Putamen (tissue), 1 donor: Measurements from ENCODE around the gene TIGD3.

Experiments
- DNase-seq: peaks from one replicate; pipeline ENCODE4 v3.0.0-alpha.2; 2016; ENCODE audit warnings: low spot score

Gene TIGD3

DNA sequence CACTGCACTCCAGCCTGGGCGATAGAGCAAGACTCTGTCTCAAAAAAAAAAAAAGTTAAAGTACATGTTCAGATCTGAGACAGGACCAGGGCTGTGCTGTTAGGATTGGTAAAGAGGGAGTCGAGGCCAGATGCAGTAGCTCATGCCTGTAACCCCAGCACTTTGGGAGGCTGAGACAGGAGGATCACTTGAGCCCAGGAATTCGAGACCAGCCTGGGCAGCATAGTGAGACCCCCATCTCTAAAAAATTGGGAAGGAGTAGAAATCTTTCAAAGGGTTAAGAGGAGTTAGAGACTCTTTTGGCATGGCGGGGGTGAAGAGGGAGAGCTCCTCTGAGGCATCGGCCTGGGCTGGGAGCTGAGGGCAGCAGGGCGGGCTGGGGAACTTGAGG, 16.1 kb downstream of the TIGD3 start:
- no peak for DNase-seq

DNA sequence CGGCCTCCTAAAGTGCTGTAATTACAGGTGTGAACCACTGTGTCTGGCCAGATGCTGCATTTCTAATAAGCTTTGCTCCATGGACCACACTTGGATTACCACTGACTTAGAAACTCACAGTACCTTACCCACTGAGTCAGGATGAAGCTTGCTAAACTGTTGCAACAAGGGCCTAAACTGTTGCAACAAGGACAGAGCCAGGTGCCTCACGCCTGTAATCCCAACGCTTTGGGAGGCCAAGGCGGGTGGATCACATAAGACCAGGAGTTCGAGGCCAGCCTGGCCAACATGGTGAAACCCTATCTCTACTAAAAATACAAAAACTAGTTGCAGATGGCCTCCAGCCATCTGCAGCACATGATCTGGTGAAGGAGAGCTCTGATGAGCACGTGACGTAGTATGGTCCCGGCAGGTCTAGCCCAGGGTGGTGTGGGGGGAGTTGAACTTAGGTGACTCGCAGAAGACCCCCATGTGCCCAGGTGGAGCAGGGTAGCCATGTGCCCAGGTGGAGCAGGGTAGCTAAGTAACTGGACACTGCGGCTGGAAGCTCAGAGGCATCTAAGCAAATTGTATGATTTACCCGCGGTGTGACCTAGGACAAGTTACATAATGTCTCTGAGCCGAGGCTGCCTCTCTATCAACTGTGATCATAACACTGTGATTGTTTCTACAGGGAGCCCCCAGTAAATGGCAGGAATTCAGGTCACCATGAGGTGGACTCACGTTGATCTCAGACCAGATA, 19.5 kb downstream of the TIGD3 start:
- no peak for DNase-seq

DNA sequence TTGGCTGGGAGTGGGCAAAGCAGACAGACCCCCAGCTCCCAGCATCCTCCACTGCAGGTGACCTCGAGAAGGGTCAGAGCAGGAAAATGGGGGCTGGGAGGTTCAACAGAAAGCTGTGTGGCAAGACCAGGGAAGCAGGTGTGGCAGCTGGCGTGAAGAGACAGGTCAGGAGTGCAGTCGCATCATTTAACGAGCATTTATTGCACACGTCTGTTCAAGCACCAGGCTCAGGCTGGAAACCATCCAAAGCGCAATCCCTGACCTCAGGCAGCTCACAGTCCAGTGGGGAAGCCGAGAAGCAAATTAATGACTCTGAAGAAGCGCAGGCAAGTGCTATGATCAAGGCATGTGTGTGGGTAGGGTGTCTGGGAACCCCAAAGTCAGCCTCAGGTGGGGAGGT, 20.5 kb downstream of the TIGD3 start:
- no peak for DNase-seq

DNA sequence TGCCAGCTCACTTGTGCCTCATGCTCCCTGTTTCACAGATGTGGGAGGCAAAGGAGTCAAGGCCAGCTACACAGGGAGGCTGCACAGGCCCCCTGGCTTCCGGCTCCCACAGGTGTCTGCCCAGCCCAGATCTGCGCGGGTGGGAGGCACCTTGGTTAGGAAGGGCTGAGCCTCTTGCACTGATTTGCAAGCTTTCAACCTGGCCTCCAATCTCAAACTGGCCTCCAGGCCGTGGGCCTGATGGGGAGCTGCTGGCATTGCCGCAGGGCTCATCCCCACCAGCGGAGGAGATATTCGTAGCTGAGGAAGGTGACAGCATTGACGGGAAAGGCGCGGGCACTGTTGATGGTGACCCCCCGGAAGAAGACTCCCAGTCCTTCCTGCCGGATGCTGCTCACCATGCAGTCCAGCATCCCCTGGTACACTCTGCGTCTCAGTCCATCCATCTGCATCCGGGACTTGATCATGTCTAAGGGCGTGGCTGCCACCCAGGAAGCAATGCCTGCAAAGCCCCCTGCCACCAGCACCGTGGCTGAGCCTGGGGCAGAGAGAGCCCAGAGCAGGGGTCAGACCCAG, 21.7 kb downstream of the TIGD3 start:
- DNase-seq, result no peak

DNA sequence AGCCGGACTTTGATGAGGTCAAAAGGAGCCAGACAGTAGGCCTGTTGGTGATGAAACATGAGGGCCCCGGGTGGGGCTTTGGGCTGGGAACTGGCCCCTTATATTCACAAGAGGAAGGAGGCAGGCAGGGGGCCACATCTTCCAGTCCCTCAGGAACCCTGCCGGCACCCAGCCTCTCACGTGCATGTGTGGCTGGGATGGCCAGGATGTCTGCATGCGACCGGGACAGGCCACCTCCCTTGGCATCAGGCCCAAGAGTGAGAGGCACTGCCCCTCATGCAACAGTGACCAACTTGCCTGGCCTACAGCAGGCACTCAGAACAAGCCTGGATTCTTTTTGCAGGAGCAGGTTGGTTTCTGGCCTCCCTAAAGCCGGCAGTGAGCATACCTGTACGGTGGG, 22.5 kb downstream of the TIGD3 start:
- DNase-seq, result no peak

DNA sequence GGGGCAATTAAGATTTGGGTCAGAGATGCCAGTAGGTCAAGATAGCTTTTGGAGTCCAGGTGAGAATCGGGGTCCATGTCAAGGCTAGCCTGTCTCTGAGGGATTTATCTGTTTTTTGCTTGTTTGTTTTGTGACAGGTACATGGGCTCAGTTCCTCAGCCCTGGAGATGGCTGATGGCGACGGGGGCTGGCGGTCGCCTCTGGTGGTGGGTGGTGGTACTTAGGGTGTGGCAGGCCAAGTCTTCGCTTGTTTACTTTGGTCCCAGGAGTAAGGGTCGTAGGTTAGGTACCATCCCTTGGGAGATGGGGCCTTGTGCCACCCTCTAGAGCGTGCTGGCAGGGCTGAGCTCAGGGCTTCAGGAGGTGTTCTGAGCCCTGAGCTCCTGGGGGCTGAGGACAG, 23.2 kb downstream of the TIGD3 start:
- no peak for DNase-seq

DNA sequence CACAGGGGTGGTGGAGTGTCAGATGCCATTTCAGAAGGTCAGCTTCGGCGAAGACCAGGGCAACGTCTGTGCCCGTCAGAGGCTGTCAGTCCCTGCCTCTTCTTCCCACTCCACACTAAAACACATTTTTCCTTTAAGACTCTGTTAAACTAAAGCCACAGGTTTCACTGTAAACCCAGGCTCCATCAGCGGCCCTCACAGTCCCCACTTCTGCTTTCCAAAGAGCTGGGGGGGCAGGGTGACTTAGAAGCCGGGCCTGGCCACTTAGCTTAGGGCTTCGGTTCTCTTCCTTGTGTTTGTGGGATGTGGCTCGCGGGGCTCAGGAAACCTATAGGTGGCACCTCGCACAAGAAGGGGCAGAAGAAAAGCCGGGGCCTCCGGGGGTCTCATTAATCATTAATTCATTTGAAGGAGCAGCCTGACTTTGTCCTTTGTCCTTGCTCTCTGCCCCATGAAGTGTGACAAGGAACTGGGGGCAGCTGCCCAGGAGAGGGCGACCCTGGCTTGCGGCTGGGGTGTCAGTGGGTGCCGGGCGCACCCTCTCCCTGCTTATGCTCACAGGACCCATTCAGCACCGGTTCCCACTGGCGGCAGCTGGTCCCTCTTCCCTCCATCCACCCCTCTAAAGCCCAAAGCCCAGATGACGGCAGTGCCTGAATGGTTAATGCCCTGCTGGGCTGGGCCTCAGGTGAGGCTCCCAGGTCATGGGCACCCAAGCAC, 23.8 kb downstream of the TIGD3 start:
- no peak for DNase-seq

DNA sequence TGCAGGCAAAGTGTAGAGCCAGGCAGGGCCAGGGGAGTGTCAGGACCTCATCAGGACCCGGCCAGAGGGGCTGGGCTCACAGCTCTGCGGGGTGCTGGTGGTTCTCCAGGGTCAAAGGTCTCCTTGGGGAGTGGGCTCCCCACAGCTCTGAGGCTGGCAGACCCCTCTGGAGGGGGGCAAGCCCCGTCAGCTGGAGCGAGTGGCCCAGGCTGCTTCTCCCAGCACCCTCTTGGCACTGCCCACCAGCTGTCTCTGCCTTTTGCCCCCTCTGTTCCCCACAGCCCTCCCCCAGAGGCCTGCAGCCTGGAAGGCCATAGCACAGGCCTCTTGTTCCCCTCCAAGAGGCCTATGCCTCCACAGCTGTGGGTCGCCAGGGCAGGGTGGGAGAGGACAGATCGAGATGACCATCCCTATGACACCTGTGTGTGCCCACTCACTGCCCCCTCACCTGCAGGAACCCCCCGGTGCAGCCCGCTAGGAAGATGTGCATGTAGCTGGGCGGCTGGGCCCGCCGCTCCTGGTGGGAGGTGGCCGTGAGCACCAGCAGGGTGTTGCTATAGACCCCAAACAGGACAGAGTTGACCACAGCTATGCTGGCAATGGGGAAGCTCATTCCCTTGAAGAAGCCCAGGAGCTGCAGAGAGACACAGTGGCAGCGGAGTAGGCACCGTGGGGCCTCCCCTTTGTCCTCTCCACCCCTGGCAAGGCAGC, 24.5 kb downstream of the TIGD3 start:
- DNase-seq, result no peak

DNA sequence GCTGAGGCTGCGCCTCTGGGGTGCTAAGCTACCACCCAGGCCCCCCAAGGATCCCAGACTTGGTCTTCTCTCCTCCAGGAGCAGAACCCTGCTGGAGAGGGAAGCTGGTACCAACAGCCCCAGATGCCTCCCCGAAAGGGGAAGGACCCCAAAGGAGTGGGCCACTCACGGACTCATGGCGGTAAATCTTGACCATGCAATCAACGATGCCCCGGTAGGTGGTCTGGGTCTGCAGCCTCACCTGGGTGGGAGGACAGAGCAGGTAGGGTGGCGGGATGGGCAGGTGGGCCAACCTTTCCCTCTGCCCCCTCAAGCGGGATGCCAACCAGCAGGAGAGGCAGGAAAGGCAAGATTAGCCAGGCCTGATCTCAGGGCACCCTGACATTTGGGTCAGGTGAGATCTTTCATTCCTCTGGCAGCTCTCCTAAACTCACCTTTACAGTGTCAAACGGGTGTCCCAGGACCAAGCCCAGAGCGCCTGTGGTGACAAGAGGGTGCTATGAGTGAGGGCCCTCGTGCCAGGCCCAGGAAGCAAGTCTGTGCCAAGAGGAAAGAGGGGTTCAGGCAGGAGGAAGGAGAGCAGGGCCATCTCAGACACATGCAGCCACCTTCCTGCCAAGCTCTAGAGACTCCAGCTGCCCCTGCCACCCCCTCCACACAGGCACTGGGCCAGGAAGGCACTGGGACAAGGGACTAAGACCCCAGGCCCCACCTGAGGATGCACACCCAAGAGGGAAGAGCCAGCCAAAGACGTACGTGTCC, 25.3 kb downstream of the TIGD3 start:
- DNase-seq, result no peak

DNA sequence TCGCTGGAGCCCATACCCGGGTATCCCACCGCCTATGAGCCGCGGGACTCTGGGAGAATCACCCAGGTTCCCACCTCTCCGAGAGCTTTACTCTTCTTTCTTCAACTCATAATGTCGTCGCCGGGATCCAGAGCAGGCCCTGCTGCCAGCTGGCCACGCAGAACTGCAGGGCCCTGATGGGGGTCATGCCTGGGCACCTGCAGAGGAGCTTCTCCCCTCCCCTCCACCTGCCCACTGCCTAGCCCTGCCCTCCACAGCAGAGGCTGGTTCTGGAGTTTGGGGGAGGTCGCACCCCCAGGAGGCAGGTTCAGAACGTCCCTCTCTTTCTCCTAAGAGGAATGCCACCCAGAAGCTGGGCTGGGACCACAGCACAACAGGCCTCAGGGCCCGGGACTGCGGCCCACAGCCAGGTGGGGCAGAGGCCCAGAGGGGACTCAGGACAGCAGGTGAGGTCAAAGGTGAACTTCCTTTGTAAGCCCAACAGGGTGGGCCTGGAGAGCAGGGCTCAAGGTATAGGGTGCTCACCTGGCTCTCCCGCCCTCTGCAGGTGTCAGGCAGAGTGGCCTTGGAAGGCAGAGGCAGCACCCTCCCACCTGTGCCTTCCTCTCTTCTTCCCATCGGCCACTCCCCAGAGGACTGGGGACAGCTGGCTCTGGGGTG, 26.0 kb downstream of the TIGD3 start:
- DNase-seq, result no peak

DNA sequence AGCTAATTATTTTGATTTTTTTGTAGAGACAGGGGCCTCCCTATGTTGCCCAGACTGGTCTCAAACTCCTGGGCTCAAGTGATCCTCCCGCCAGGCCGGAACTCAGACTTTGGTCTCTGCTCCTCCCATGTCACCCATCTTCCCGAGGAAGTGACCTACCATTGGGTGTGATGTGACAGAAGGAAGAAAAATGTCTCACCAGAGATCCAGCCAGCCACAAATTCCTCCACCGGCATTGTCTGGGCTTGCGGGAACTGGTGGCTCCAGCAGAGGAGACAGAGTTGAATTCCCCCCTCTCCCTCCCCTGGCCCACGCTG, 27.1 kb downstream of the TIGD3 start:
- no peak for DNase-seq

DNA sequence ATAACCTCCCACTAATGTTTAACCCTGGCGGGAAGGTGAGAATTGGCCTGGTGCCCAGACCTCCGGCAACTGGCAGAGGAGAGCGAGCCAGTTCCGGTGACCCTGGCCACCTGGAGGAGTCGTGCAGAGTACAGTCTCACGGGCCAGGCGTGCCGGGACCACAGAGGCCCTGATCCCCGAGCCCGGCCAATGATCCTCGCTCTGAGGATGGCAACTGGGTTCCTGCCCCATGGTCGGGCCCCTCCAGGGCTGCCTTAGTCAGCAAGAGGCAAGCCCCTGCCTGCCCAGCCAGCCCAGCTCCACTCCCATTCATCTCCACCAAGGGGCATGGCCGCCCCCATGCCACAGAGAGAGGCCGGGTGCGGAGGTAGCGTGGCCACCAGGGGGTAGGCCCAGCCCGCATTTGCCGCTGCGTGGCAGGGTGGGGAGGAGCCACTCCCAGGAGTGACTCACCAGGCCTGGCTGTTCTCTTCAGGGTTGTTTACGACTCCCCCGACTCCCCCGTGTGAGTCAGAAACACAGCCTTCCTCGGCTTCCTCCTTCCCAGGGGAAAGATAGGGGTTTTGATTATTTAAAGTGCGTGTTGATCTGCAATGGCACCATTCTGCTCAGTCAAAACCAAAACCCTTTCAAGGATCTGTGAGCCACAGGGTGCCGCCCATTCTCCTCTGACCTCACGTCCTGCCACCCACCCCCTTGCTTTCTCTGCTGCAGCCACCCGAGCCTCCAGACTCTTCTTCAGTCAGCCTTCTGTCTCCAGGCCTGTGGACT, 27.7 kb downstream of the TIGD3 start, which contains the start of gene SLC25A45:
Gene SLC25A45 (minus strand): TSS at position 614 of the 771 bp plus-strand sequence. CDS start 695 bp downstream, outside the sequence.
- DNase-seq, result peak; percentile 92

DNA sequence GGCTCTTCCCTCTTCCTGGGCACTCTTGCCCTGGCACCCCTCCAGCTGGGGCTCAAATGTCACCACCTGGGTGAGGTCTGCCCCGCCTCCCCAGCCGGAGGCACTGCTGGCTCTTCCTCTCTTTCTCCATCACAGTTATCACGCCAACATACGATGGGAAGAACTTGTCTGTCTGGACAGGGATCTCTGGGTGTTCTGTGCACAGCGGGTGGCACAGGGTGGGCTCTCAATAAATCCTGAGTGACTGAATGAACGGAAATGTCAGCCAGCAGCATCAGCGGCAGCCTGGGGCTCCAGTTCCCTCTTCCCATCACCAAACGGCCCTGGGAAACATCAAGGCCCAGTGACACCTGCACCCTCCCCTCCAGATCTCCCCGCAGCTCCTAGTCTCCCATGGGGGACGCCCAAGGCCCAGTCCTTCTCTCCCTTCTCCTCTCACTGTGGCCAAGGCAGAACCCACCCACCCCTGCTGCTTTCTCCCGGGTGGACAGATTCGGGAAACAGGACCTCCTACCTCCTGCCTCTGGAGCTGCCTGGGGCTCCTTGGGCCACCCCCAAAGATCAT, 28.3 kb downstream of the TIGD3 start:
- no peak for DNase-seq

DNA sequence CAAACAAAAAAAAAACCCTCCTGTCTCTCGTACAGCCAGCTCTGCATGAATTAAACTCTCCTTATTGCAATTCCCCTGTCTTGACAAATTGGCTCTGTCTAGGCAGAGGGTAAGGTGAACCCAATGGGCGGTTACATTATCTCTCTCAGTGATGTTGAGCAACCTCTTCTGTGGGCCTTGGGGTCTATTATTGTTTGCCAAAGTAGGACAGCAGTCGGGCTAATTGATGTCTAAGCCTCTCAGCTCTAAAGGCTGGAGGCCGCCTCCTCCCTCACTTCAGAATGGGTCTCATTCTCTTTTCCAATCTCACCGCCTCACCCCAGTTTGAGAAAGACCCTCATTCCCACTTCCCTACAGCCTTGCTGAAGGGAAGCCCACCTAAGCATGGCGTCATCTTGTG, 29.2 kb downstream of the TIGD3 start:
- no peak for DNase-seq

DNA sequence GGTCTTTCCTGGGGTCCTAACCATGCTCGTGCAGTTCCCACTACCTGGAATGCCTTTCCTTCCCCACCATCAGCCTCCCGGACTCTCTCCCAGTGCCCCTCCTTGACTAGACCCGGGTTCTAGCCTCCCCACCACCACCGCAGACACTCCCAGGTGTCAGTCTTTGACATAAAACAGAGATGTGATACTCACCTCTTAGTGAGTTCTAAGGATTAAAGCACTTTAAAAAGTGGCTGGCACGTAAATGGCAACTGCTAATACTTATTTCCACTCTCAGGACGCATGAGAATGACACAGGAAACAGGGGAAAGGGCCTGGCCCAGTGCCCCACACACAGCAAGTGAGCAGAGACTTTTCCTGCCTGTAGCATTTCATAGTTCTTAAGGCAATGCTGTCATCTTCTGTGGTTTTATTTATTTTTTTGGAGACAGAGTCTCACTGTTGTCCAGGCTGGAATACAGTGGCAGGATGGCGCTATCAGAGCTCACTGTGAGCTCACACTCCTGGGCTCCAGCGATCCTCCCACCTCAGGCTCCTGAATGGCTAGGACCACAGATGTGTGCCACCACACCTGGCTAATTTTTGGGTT, 29.8 kb downstream of the TIGD3 start:
- no peak for DNase-seq

DNA sequence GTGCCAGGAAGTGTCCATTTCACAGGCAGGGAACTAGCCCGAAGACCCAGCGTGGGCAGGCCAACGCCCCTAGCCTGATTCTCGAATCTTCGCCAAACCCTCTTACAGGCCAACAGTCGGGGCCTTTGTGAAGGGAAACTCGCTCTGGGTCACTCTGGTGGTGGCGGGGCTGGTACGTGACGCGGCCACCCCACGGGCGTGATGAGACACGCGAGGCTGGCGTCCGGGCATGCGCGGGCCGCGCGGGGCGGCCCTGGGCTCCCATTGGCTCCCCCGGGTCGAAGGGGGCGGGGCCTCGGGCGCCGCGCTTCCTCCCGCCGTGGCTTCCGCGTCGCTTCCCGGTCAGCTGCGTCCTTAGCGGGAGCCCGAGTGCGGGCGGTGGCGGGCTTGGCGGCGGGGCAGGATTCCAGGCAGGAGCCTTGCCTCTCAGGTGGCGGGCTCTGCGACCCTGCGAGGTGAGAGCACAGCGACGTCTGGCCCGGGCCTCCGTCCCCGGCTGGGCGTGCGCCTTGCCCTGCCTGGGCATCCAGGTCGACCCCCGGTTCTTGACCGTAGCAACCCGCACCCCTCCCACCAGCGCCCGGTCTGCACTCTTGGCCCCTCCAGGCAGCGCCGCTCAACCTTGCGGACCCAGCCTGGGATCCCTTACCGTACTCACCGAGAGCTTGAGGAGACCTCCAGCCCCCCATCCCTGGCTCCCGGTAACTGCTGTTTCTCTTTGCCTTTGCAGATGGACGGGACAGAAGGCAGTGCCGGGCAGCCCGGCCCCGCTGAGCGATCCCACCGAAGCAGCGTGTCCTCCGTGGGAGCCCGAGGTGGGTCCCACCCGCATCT, 32.0 kb downstream of the TIGD3 start, which contains the start of gene FRMD8:
Gene FRMD8 (plus strand): TSS at position 331 of the 834 bp plus-strand sequence. CDS start 400 bp downstream, at position 731.
- peak; percentile 89 for DNase-seq

DNA sequence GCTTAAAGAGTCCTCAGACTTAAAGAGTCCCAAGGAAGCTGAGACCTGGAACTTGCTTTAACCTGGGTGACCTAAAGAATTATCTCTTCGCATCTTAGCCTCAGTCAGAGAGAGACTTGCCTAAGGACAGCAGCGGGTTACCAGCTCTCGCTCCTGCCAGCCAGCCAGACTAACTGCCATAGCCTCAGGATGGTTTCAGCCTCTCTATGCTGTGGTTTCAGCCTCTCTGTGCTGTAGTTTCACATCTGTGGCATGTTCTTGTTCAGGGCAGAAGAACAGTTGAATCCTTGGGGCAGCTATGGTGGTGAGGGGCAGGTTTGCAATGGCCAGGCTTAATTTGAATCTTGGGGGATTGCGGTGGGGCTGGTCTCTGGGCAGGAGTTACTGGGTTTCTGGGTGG, 34.2 kb downstream of the TIGD3 start:
- DNase-seq, result no peak

DNA sequence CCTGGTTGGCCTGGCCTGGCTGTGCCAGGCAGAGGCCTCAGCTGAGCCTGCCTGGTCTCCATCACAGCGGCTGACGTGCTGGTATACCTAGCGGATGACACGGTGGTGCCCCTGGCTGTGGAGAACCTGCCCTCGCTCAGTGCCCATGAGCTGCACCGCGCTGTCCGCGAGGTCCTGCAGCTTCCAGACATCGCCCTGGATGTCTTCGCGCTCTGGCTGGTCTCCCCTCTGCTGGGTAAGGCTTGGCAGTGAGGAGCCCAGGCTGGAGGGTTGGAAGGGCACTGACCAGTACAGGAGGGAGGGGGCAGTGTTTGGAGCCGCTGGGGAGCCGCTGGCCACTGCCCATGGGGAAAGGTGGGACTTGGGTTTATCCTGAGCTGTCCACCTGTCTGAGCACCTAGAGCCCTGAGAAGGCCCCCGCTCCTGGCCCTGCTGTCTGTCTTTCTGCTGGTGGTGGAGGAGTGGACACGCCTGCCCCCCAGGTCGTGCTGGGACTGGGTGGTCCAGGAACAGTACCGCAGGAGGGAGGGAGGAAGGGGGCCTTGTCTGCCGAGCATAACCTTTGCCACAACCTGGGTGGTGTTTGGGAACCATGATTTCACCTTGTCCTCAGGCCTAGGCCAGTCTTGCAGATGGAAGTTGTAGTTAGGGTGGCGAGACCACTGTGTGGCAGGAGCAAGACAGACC, 34.9 kb downstream of the TIGD3 start:
- no peak for DNase-seq
